GM12872 (cell line): ENCODE data around the gene FAM181A.

Experiments
- TF ChIP-seq, protein P1 (sequence below): IDR thresholded peaks from 3 replicates; pipeline ENCODE4 v1.5.1; 2011; ENCODE audit warnings: low read depth, mild to moderate bottlenecking, low read length, moderate library complexity; ENCODE audit not compliant: insufficient read depth

Gene FAM181A

DNA sequence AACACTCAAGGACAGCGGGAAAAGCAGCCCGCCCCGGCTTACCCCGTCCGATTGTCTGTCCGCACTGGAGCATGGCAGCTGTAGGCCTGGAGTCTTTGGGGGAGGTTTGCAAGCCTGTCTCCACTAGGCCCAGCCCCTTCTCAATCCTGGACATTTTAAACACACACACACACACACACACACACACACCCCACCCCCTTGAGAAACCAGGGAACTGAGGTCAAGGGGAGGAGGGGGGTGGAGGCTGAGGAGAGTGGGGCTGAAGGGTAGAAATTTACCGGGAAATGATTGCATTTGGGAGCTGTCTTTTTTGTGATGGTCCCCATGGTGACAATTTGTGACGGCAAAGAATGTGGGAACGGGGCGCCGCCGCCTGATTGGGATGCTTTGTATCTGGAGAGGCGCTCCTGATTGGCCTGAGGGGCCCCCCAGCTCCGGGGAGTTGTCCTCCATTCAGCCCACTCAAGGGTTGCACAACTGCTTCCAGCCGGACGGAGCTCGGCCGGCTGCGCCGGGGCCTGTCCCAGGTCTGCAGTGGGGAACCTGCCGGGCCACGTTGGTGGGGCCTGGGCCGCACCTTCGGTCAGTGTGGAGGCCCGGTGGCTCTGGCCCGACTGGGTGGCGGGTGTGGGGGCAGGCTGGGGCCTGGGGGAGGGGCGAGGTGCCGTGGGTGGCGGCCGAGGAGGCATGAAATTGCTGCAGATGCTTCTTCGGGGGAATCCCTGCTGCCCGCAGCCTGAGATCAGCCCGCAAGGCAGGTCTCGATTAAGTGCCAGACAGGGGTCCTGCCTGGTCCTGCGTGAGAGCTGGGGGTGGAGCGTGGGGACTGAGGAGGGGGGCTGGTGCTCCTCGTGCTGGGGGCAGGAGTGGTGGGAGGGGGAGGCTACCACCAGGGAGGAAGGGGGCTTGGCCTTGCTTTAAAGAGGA, at the start of gene FAM181A:
TSS of gene FAM181A (plus strand) at position 472 of the 927 bp plus-strand sequence. CDS start 942 bp downstream, outside the sequence.
- TF ChIP-seq, protein P1, sequence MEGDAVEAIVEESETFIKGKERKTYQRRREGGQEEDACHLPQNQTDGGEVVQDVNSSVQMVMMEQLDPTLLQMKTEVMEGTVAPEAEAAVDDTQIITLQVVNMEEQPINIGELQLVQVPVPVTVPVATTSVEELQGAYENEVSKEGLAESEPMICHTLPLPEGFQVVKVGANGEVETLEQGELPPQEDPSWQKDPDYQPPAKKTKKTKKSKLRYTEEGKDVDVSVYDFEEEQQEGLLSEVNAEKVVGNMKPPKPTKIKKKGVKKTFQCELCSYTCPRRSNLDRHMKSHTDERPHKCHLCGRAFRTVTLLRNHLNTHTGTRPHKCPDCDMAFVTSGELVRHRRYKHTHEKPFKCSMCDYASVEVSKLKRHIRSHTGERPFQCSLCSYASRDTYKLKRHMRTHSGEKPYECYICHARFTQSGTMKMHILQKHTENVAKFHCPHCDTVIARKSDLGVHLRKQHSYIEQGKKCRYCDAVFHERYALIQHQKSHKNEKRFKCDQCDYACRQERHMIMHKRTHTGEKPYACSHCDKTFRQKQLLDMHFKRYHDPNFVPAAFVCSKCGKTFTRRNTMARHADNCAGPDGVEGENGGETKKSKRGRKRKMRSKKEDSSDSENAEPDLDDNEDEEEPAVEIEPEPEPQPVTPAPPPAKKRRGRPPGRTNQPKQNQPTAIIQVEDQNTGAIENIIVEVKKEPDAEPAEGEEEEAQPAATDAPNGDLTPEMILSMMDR: no peak

GRCh38 chr14:93878212-93878611, 48.9 kb upstream of the FAM181A start:
- TF ChIP-seq, protein P1: no peak

- TF ChIP-seq, protein P1: no peak
These were observed 48.3 kb upstream of the FAM181A start for GRCh38 chr14:93878871-93879270.

GRCh38 chr14:93879362-93879983, 47.7 kb upstream of the FAM181A start:
- TF ChIP-seq, protein P1: no peak

GRCh38 chr14:93880021-93880820, 46.9 kb upstream of the FAM181A start:
- TF ChIP-seq, protein P1: no peak

GRCh38 chr14:93884950-93885349, 42.2 kb upstream of the FAM181A start:
- TF ChIP-seq, protein P1: no peak

GRCh38 chr14:93888995-93889394, 38.1 kb upstream of the FAM181A start:
- TF ChIP-seq, protein P1: no peak
